ENCODE results near the gene ZC3H4. TPM values are rescaled to one million over a fixed set of nuclear protein-coding genes. Genes with fewer than 3 reads are reported as not detected.
"Not testable (repeated sequence)": the region's sequence is repeated elsewhere in the genome, so short reads cannot be mapped to it uniquely, and the experiment has no call there.

ZC3H4 gene
- total and polyA plus RNA-seq, 8 donors = 4.7 to 78.5 (median 20.2) TPM

GRCh38 chr19:47063874-47064273, 49.7 kb downstream of the ZC3H4 start:
- intact Hi-C loops (cut with DNase I; ENCODE audit: low total_unique reads) = no loop called here
- Histone ChIP-seq H3K9me3 (no peaks in the 10 kb centered on the region), H3K27me3 (no peaks in the 10 kb centered on the region), H3K36me3 (peaks cover 36 to 49% (median 45%) of the 10 kb centered on the region in 4 donors), H3K4me1 (peaks cover 0 to 6% (median 2%) of the 10 kb centered on the region in 4 donors), H3K27ac (no peak overlapping the region), H3K4me3 (no peak overlapping the region)
- WGBS, 5 donors = 85 to 94% (median 90%) methylated on average over 4 to 6 of the region's 6 CpGs
- DNase-seq = no peak
- TF ChIP-seq CTCF (IDR thresholded peaks at IDR 0.05) = no peak
- no peak for TF ChIP-seq POLR2AphosphoS5 (IDR thresholded peaks at IDR 0.05)
- TF ChIP-seq POLR2A (IDR thresholded peaks at IDR 0.05) = no peak
- TF ChIP-seq EP300 (IDR thresholded peaks at IDR 0.05) = no peak

- TF ChIP-seq CTCF (IDR thresholded peaks at IDR 0.05) = no peak
- TF ChIP-seq POLR2AphosphoS5 (IDR thresholded peaks at IDR 0.05) = no peak
- TF ChIP-seq EP300 (IDR thresholded peaks at IDR 0.05) = no peak
- TF ChIP-seq POLR2A (IDR thresholded peaks at IDR 0.05) = no peak
- peaks cover 0 to 17% (median 5%) of the 10 kb centered on the region in 4 donors for H3K4me1 ChIP-seq
- H3K9me3 ChIP-seq = no peaks in the 10 kb centered on the region
- 39 to 50% (median 46%) methylated on average over 11 of the region's 11 CpGs for WGBS, 5 donors
- H3K27me3 ChIP-seq = no peaks in the 10 kb centered on the region
- peaks cover 0 to under 1% (median 0%) of the 10 kb centered on the region in 4 donors for H3K36me3 ChIP-seq
- no peak overlapping the region for H3K4me3 ChIP-seq
- H3K27ac ChIP-seq = no peak overlapping the region
- DNase-seq = no peak
- intact Hi-C loops (cut with DNase I; ENCODE audit: low total_unique reads) = no loop called here
These were observed 55.0 kb downstream of the ZC3H4 start for GRCh38 chr19:47058621-47059022.

GRCh38 chr19:47057328-47057727, 56.2 kb downstream of the ZC3H4 start:
- whole genome bisulfite sequencing, 5 donors = 56 to 83% (median 61%) methylated on average over 2 of the region's 2 CpGs
- Histone ChIP-seq H3K4me3 (no peak overlapping the region), H3K4me1 (peaks cover 0 to 17% (median 5%) of the 10 kb centered on the region in 4 donors), H3K27ac (no peak overlapping the region), H3K27me3 (no peaks in the 10 kb centered on the region), H3K9me3 (no peaks in the 10 kb centered on the region), H3K36me3 (no peaks in the 10 kb centered on the region)
- intact Hi-C loops (cut with DNase I; ENCODE audit: low total_unique reads) = no loop called here
- no peak for TF ChIP-seq POLR2A (IDR thresholded peaks at IDR 0.05)
- TF ChIP-seq EP300 (IDR thresholded peaks at IDR 0.05) = no peak
- DNase-seq = no peak

GRCh38 chr19:47056411-47056810, 57.2 kb downstream of the ZC3H4 start:
- WGBS, 5 donors = 35 to 63% (median 52%) methylated on average over 5 of the region's 5 CpGs
- Histone ChIP-seq H3K4me3 (no peak overlapping the region), H3K9me3 (no peaks in the 10 kb centered on the region), H3K4me1 (peaks cover 0 to 17% (median 5%) of the 10 kb centered on the region in 4 donors), H3K27me3 (no peaks in the 10 kb centered on the region), H3K36me3 (no peaks in the 10 kb centered on the region), H3K27ac (no peak overlapping the region)
- DNase-seq = no peak
- TF ChIP-seq POLR2A (IDR thresholded peaks at IDR 0.05) (no peak), POLR2AphosphoS5 (IDR thresholded peaks at IDR 0.05) (no peak), EP300 (IDR thresholded peaks at IDR 0.05) (no peak), CTCF (IDR thresholded peaks at IDR 0.05) (no peak)
- intact Hi-C loops (cut with DNase I; ENCODE audit: low total_unique reads) = no loop called here

- 55 to 77% (median 60%) methylated on average over 3 of the region's 3 CpGs for WGBS, 5 donors
- H3K4me3 ChIP-seq; H3K9me3 ChIP-seq; intact Hi-C loops (cut with DNase I; ENCODE audit: low total_unique reads); H3K27ac ChIP-seq; DNase-seq; H3K36me3 ChIP-seq; H3K27me3 ChIP-seq: not testable (repeated sequence)
- H3K4me1 ChIP-seq = peaks cover 0 to 18% (median 16%) of the 10 kb centered on the region in 4 donors
These were observed 63.0 kb downstream of the ZC3H4 start for GRCh38 chr19:47050562-47050961.

Data from stomach (tissue), 9 donors.